ENCODE data around the gene POLR1E.
"Not testable (repeated sequence)": the region's sequence is repeated elsewhere in the genome, so short reads cannot be mapped to it uniquely, and the experiment has no call there.

Gene POLR1E

GRCh38 chr9:37465249-37466036 is 20.3 kb upstream of the POLR1E start, which contains the start of gene ZBTB5:
Gene ZBTB5, minus strand, starts transcription at chr9:37465450. Its CDS starts 22,899 bp downstream, at chr9:37442551.
- peak; percentile 98 for DNase-seq

- DNase-seq, result peak; percentile 26
Observed at GRCh38 chr9:37466037-37466709, 19.6 kb upstream of the POLR1E start.

- DNase-seq, result not testable (repeated sequence)
Observed at GRCh38 chr9:37467530-37467929, 18.2 kb upstream of the POLR1E start.

GRCh38 chr9:37468620-37469019 is 17.1 kb upstream of the POLR1E start:
- DNase-seq, result no peak

GRCh38 chr9:37471942-37472684 is 13.6 kb upstream of the POLR1E start:
- no peak for DNase-seq

GRCh38 chr9:37473982-37474381 is 11.8 kb upstream of the POLR1E start:
- not testable (repeated sequence) for DNase-seq

GRCh38 chr9:37474438-37474837 is 11.3 kb upstream of the POLR1E start:
- no peak for DNase-seq

- no peak for DNase-seq
Observed at GRCh38 chr9:37476930-37477329, 8.8 kb upstream of the POLR1E start.

- not testable (repeated sequence) for DNase-seq
Observed at GRCh38 chr9:37477443-37477842, 8.3 kb upstream of the POLR1E start.

- not testable (repeated sequence) for DNase-seq
Observed at GRCh38 chr9:37477987-37478619, 7.6 kb upstream of the POLR1E start.

GRCh38 chr9:37480759-37481158 is 5.0 kb upstream of the POLR1E start:
- no peak for DNase-seq

GRCh38 chr9:37486256-37486615 is 488 bp downstream of the POLR1E start:
- DNase-seq, result no peak

GRCh38 chr9:37486616-37487548 is 1.1 kb downstream of the POLR1E start:
- DNase-seq, result no peak

GRCh38 chr9:37491939-37492338 is 6.2 kb downstream of the POLR1E start:
- DNase-seq, result no peak

GRCh38 chr9:37495571-37495970 is 9.8 kb downstream of the POLR1E start:
- no peak for DNase-seq

- no peak for DNase-seq
Observed at GRCh38 chr9:37496020-37496419, 10.3 kb downstream of the POLR1E start.

GRCh38 chr9:37497320-37497719 is 11.6 kb downstream of the POLR1E start:
- no peak for DNase-seq

- DNase-seq, result no peak
Observed at GRCh38 chr9:37498457-37498856, 12.7 kb downstream of the POLR1E start.

- DNase-seq, result no peak
Observed at GRCh38 chr9:37499297-37499696, 13.5 kb downstream of the POLR1E start.

- no peak for DNase-seq
Observed at GRCh38 chr9:37501957-37502596, 16.3 kb downstream of the POLR1E start.

- no peak for DNase-seq
Observed at GRCh38 chr9:37503736-37504135, 18.0 kb downstream of the POLR1E start.

Measured in NCI-H1048 (cell line).